GM19452 (cell line): Measurements from ENCODE around the gene RAP1GDS1.
"Not testable (repeated sequence)": the region's sequence is repeated elsewhere in the genome, so short reads cannot be mapped to it uniquely, and the experiment has no call there.

Experiments
- ATAC-seq: cut with Tn5 transposase; IDR thresholded peaks from one replicate; pipeline ENCODE4 v1.9.1; 2021; ENCODE audit not compliant: unreplicated experiment

Gene RAP1GDS1

GRCh38 chr4:98479590-98479989 is 218.4 kb downstream of the RAP1GDS1 start:
- ATAC-seq = not testable (repeated sequence)

DNA sequence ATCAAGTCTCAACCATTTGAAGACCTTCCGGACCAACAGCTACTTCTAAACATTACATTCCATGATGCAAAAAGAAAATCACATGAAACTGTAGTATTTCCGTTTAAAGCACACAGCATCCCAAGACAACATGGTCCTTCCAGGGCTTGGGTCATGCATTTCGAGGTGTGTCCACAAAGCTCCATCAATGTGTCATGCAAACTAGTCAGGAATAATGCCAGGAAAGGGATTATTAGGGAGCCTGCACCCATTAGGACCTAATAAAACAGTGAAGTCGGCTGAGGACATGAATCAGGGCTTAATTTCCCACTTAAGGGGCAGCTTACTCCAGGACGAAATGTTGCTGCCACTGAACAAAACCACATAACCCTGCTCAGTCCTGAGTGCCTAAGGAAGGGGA is 219.4 kb downstream of the RAP1GDS1 start:
- ATAC-seq = no peak

DNA sequence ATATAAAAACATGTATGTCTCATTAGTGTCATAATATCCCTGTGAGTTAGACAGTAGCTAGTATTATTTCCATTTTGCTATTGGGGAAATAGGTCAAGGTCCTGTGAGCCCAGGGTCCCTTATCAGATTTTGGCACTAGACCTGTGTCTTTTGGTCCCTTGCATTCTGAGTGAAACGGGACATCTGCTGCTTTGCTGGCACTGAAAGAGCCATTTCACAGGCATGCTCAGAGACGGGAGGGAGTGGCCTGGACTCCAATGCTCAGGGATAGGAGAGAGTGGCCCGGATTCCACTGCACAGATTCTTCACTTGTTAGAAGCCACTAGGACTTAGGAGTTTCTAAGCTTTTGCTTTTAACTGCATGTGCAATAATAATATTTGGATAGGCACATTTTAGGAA is 220.0 kb downstream of the RAP1GDS1 start:
- no peak for ATAC-seq

- ATAC-seq = peak; percentile 11
Measured at GRCh38 chr4:98482503-98482846, 221.3 kb downstream of the RAP1GDS1 start.

GRCh38 chr4:98482847-98483806 is 221.9 kb downstream of the RAP1GDS1 start:
- ATAC-seq = peak; percentile 85

DNA sequence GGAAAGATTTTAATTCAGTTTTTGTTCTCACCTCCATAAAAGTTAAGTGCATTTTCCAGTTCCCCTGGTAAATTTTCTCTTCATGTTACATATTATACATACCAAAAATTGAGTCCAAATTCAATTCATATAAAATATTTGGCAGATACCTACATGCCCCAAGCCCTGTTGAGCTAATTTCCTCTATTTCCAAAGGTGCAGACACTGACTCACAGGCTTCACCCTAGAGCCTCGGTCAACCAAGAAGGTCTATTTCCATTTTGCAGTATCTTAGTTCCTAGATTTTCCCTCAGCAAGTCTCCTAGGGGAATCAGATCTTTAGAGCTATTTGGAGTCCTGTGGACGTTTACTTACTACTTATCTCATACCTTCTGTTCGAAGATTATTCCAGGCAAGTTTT is 222.8 kb downstream of the RAP1GDS1 start:
- no peak for ATAC-seq

- no peak for ATAC-seq
Measured at GRCh38 chr4:98485816-98486345, 224.7 kb downstream of the RAP1GDS1 start.

DNA sequence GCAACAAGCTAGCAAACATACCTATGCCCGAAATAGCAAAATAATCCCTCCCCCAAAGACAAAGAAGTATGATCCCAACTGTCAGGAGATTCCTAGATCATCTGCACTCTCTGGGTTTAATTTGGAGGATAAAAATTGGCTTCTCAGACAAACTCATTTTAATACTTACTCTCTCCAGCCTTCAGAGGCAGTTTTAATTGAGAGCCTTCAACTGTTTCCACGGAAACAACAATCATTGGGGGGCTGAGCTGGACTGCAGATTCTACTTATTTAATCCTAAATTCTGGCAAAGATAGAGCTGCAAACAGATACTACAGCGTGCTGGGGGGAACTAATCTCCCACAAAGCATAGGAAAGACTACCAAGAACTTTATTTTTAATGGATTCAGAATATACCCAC is 229.1 kb downstream of the RAP1GDS1 start:
- no peak for ATAC-seq

DNA sequence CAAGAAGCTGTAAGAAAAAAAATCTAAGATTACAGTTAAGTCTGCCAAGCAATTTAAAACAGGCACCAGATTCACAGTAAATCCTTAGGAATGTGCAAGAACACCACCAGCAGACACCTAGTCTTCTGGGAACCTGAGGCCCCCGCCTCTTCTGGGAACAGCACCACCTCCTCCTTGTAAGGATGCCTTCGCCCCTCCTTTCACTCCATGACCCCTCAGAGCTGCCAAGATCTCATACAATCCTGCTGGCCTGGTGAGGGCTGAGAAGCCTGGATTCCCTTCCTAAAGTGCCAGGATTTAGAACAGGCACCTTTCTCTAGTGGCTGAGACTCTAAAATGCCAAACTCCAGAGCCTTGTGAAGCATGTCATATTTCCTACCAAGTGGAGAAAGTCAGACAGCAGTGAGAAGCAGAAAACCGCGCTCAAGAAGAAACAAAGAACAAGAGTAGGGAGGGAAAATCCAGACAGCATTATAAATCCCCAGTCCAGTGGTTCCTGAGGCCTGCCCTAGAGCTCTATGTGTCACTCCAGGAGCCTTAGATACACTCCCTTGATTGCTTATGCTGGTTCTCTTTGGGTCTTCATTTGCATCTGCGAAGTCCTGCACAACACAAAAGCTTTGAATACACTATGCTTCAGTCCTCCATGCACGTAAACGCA is 230.8 kb downstream of the RAP1GDS1 start:
- no peak for ATAC-seq

DNA sequence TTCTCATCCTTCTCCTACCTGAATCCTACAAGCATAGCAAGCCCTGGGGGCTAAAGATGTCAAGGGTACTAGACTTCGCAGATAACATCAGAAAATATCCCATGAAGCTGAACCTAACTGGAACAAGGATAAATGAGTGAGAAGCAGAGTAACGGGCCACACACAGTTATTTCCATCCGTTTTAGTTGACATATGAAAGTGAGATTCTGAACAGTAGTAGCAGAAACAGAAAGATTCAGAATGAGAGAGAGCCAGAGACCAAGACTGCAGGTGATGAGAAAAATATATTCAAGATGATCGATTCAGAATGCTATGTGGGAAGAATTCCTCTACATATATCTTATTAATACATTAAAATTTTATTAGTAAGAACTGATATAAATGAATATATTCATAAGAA is 232.1 kb downstream of the RAP1GDS1 start:
- ATAC-seq = peak; percentile 71
